GM18505 (cell line): ENCODE results near the gene ONECUT2.

Source experiments
- ATAC-seq: cut with Tn5 transposase; IDR thresholded peaks from one replicate; pipeline ENCODE4 v1.9.1; 2021; ENCODE audit not compliant: unreplicated experiment
- POLR2A ChIP-seq: IDR thresholded peaks from 4 replicates; pipeline ENCODE4 v1.6.1; 2011; ENCODE audit warnings: borderline replicate concordance; ENCODE audit not compliant: insufficient read depth, insufficient read length; ENCODE audit errors: extremely low read depth

ONECUT2 gene

GRCh38 chr18:57436191-57436964, 1.2 kb downstream of the ONECUT2 start:
- no peak for ATAC-seq
- TF ChIP-seq POLR2A: no peak

- no peak for TF ChIP-seq POLR2A
- no peak for ATAC-seq
Measured at GRCh38 chr18:57436965-57437333, 1.8 kb downstream of the ONECUT2 start.

- no peak for ATAC-seq
- TF ChIP-seq POLR2A: no peak
Measured at GRCh38 chr18:57437402-57437765, 2.2 kb downstream of the ONECUT2 start.

GRCh38 chr18:57437766-57438671, 2.8 kb downstream of the ONECUT2 start:
- TF ChIP-seq POLR2A: no peak
- ATAC-seq: peak; percentile 56

GRCh38 chr18:57438743-57439608, 3.8 kb downstream of the ONECUT2 start:
- no peak for TF ChIP-seq POLR2A
- ATAC-seq: no peak

- TF ChIP-seq POLR2A: no peak
- ATAC-seq: no peak
Measured at GRCh38 chr18:57439609-57439968, 4.4 kb downstream of the ONECUT2 start.

GRCh38 chr18:57439985-57440330, 4.8 kb downstream of the ONECUT2 start:
- no peak for TF ChIP-seq POLR2A
- ATAC-seq: no peak

GRCh38 chr18:57440331-57441070, 5.3 kb downstream of the ONECUT2 start:
- no peak for ATAC-seq
- TF ChIP-seq POLR2A: no peak

- TF ChIP-seq POLR2A: no peak
- ATAC-seq: no peak
Measured at GRCh38 chr18:57441071-57441794, 6.1 kb downstream of the ONECUT2 start.

- no peak for ATAC-seq
- TF ChIP-seq POLR2A: no peak
Measured at GRCh38 chr18:57443247-57443646, 8.1 kb downstream of the ONECUT2 start.

GRCh38 chr18:57443702-57444101, 8.5 kb downstream of the ONECUT2 start:
- TF ChIP-seq POLR2A: no peak
- no peak for ATAC-seq

- TF ChIP-seq POLR2A: no peak
- ATAC-seq: no peak
Measured at GRCh38 chr18:57444301-57444759, 9.2 kb downstream of the ONECUT2 start.
